Activated T-cell treated with anti-CD3 and anti-CD28 coated beads, Interleukin-2, amount 50 U/mL, for 24 hours (primary cell): Measurements from ENCODE around the gene USB1.

Experiments
- DNase-seq: peaks from one replicate; pipeline ENCODE4 v3.0.0-alpha.2; 2020
- H3K27ac Mint-ChIP-seq: 2 replicates; pipeline ENCODE4 v1.8.0; 2020; ENCODE audit warnings: mild to moderate bottlenecking, mixed read lengths
- H3K27me3 Mint-ChIP-seq: 2 replicates; pipeline ENCODE4 v1.8.0; 2020; ENCODE audit warnings: mixed read lengths
- H3K36me3 Mint-ChIP-seq: 2 replicates; pipeline ENCODE4 v1.8.0; 2020; ENCODE audit warnings: low read depth, mixed read lengths
- H3K4me1 Mint-ChIP-seq: 2 replicates; pipeline ENCODE4 v1.8.0; 2020; ENCODE audit warnings: low read depth, mixed read lengths
- H3K4me3 Mint-ChIP-seq: 2 replicates; pipeline ENCODE4 v1.8.0; 2020; ENCODE audit warnings: mild to moderate bottlenecking, moderate library complexity, mixed read lengths
- H3K9me3 Mint-ChIP-seq: 2 replicates; pipeline ENCODE4 v1.8.0; 2020; ENCODE audit warnings: mixed read lengths

The USB1 gene

DNA sequence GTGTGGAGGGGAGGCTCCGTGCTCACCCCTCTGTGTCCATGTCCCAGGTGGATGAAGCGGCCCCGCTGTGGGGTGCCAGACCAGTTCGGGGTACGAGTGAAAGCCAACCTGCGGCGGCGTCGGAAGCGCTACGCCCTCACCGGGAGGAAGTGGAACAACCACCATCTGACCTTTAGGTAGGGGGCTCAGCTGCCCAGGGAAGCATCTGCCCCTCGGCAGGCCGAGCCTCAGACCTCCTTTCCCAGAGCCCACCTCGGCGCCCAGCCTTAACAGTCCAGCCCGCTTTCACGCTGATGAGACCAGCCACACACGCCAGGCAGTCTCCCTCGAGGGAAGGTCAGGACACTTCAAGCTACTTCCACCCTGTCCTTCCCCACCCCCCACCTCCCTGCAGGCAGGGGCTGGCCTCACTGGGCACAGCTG is 37.0 kb downstream of the USB1 start:
- no peaks in the 10 kb centered on the region for H3K36me3 Mint-ChIP-seq
- no peak overlapping the region for H3K27ac Mint-ChIP-seq
- no peaks in the 10 kb centered on the region for H3K4me1 Mint-ChIP-seq
- no peak overlapping the region for H3K4me3 Mint-ChIP-seq
- H3K27me3 Mint-ChIP-seq: no peaks in the 10 kb centered on the region
- no peak for DNase-seq
- no peaks in the 10 kb centered on the region for H3K9me3 Mint-ChIP-seq

- Mint-ChIP-seq H3K4me3 (no peak overlapping the region), H3K27me3 (no peaks in the 10 kb centered on the region), H3K36me3 (no peaks in the 10 kb centered on the region), H3K4me1 (no peaks in the 10 kb centered on the region), H3K27ac (no peak overlapping the region), H3K9me3 (no peaks in the 10 kb centered on the region)
- no peak for DNase-seq
These were observed 38.8 kb downstream of the USB1 start for GRCh38 chr16:58039829-58040495.

DNA sequence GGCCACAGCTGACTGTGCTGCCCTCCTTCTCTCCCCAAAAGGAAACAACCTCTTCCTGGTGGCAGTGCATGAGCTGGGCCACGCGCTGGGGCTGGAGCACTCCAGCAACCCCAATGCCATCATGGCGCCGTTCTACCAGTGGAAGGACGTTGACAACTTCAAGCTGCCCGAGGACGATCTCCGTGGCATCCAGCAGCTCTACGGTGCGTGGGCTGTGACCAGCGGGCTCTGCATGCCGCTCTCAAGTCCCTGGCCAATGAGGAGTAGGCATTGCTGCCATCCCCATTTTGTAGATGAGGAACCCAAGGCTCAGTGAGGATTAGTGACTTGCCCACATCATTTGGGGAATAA is 39.3 kb downstream of the USB1 start:
- Mint-ChIP-seq H3K27me3 (no peaks in the 10 kb centered on the region), H3K36me3 (no peaks in the 10 kb centered on the region), H3K9me3 (no peaks in the 10 kb centered on the region), H3K4me1 (no peaks in the 10 kb centered on the region), H3K27ac (no peak overlapping the region), H3K4me3 (no peak overlapping the region)
- DNase-seq: no peak

GRCh38 chr16:58040945-58041627 is 39.9 kb downstream of the USB1 start:
- Mint-ChIP-seq H3K27me3 (no peaks in the 10 kb centered on the region), H3K9me3 (no peaks in the 10 kb centered on the region), H3K4me3 (no peak overlapping the region), H3K36me3 (no peaks in the 10 kb centered on the region), H3K4me1 (no peaks in the 10 kb centered on the region), H3K27ac (no peak overlapping the region)
- no peak for DNase-seq

DNA sequence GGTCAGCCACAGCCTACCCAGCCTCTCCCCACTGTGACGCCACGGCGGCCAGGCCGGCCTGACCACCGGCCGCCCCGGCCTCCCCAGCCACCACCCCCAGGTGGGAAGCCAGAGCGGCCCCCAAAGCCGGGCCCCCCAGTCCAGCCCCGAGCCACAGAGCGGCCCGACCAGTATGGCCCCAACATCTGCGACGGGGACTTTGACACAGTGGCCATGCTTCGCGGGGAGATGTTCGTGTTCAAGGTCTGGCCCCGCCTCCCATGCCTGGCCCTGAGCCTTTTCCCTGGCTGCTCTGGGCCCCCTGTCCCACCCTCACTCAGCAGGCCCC is 40.4 kb downstream of the USB1 start:
- no peaks in the 10 kb centered on the region for H3K4me1 Mint-ChIP-seq
- no peaks in the 10 kb centered on the region for H3K27me3 Mint-ChIP-seq
- no peaks in the 10 kb centered on the region for H3K9me3 Mint-ChIP-seq
- no peaks in the 10 kb centered on the region for H3K36me3 Mint-ChIP-seq
- H3K27ac Mint-ChIP-seq: no peak overlapping the region
- H3K4me3 Mint-ChIP-seq: no peak overlapping the region
- DNase-seq: no peak

- no peak overlapping the region for H3K4me3 Mint-ChIP-seq
- H3K36me3 Mint-ChIP-seq: no peaks in the 10 kb centered on the region
- no peak overlapping the region for H3K27ac Mint-ChIP-seq
- no peaks in the 10 kb centered on the region for H3K4me1 Mint-ChIP-seq
- H3K27me3 Mint-ChIP-seq: no peaks in the 10 kb centered on the region
- no peaks in the 10 kb centered on the region for H3K9me3 Mint-ChIP-seq
- no peak for DNase-seq
These were observed 41.0 kb downstream of the USB1 start for GRCh38 chr16:58042001-58042885.

GRCh38 chr16:58042886-58043515 is 41.8 kb downstream of the USB1 start:
- Mint-ChIP-seq H3K36me3 (no peaks in the 10 kb centered on the region), H3K9me3 (no peaks in the 10 kb centered on the region)

DNA sequence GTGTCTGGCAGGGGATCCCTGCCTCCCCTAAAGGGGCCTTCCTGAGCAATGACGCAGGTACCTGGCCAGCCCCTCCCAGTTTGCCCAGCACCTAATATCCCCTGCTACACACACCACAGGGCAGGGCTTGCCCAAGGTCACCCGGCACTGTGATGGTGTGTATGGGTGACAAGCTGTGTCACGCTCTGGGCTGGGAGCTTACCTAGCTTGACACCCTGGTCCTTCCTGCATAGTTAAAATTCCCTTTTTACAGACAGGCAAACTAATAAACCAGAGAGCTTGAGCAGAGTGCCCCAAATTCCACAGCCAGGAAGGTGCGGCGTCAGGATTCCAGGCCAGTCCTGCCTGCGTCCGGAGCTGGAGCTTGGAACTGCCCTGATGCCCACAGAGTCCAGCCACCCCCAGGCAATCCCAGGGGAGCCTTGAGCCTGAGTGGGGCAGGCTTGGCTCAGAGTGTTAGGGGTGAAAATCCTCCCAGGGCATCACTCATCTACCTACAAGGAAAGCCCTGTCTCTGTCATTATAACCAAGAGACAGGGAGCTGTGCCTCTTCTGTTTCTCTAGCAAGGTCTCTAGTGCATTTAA is 42.5 kb downstream of the USB1 start:
- H3K27ac Mint-ChIP-seq: no peak overlapping the region
- no peaks in the 10 kb centered on the region for H3K4me1 Mint-ChIP-seq
- no peak for DNase-seq
- H3K4me3 Mint-ChIP-seq: no peak overlapping the region
- no peaks in the 10 kb centered on the region for H3K9me3 Mint-ChIP-seq
- H3K27me3 Mint-ChIP-seq: no peaks in the 10 kb centered on the region
- H3K36me3 Mint-ChIP-seq: no peaks in the 10 kb centered on the region

More at GRCh38 chr16:58042886-58043515, 41.8 kb downstream of the USB1 start:
- no peak overlapping the region for H3K4me3 Mint-ChIP-seq
- no peak for DNase-seq
- H3K4me1 Mint-ChIP-seq: no peaks in the 10 kb centered on the region
- no peaks in the 10 kb centered on the region for H3K27me3 Mint-ChIP-seq
- no peak overlapping the region for H3K27ac Mint-ChIP-seq

DNA sequence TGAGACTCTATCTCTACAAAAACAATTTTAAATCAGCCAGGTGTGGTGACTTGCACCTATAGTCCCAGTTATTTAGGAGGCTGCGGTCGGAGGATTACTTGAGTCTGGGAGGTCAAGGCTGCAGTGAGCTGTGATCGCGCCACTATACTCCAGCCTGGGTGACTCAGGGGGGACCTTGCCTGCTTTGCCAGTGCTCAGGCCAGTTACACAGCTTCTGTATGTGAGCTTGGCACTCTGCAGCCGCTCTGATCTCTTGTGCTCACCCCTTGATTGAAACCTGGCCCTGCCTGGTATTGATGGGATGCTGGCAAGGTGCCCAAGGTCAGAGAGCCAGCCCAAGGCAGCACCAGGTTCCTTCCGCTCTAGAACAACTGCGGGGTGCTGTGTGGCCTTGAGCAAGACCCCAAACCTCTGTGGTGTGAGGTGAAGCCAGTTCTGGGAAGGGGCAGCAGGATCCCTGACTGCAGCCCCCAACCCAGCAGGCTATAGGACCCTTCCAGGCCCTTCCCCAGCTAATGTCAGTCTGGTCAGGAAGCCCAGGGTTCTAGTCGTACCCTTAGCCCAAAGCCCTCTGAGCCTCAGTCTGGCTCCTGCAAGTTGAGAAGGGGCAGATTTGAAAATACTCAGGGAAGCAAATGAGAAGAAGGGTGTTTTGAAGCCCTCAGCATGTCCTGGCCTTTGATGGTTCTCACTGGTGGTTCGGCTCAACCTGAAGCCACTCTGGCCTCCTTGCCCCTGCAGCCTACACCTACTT is 43.2 kb downstream of the USB1 start:
- H3K36me3 Mint-ChIP-seq: no peaks in the 10 kb centered on the region
- no peak overlapping the region for H3K4me3 Mint-ChIP-seq
- no peak overlapping the region for H3K27ac Mint-ChIP-seq
- H3K27me3 Mint-ChIP-seq: no peaks in the 10 kb centered on the region
- no peaks in the 10 kb centered on the region for H3K9me3 Mint-ChIP-seq
- H3K4me1 Mint-ChIP-seq: no peaks in the 10 kb centered on the region
- DNase-seq: no peak

- Mint-ChIP-seq H3K4me1 (no peaks in the 10 kb centered on the region), H3K36me3 (no peaks in the 10 kb centered on the region), H3K27me3 (no peaks in the 10 kb centered on the region), H3K27ac (no peak overlapping the region), H3K9me3 (no peaks in the 10 kb centered on the region), H3K4me3 (no peak overlapping the region)
- DNase-seq: no peak
These were observed 43.9 kb downstream of the USB1 start for GRCh38 chr16:58045096-58045495.

- Mint-ChIP-seq H3K36me3 (no peaks in the 10 kb centered on the region), H3K4me1 (no peaks in the 10 kb centered on the region), H3K27me3 (no peaks in the 10 kb centered on the region), H3K27ac (no peak overlapping the region), H3K4me3 (no peak overlapping the region), H3K9me3 (no peaks in the 10 kb centered on the region)
- no peak for DNase-seq
These were observed 45.1 kb downstream of the USB1 start for GRCh38 chr16:58046054-58046881.

DNA sequence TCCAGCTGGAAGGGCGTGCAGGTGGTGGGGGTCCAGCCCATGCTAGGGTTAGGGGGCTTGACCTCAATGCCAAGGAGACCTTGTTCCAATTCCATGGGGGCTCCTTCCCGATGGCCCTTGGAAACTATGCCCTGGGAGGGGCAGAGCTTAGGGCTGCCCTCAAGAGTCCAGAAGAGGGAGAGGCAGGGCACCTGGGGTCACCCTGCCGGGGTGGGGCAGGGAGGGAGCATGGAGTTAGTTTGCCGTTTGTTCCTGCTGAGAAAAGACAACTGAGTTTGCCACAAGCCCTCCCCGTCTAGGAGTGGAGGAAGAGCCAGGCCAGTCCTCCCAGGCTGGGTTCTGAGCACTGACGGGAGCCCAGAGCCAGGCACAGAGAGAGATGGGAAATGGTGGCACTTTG is 45.7 kb downstream of the USB1 start:
- no peak overlapping the region for H3K4me3 Mint-ChIP-seq
- no peaks in the 10 kb centered on the region for H3K4me1 Mint-ChIP-seq
- H3K36me3 Mint-ChIP-seq: no peaks in the 10 kb centered on the region
- no peaks in the 10 kb centered on the region for H3K27me3 Mint-ChIP-seq
- DNase-seq: no peak
- no peaks in the 10 kb centered on the region for H3K9me3 Mint-ChIP-seq
- H3K27ac Mint-ChIP-seq: no peak overlapping the region

- no peaks in the 10 kb centered on the region for H3K9me3 Mint-ChIP-seq
These were observed 46.5 kb downstream of the USB1 start for GRCh38 chr16:58047557-58048348.

More at GRCh38 chr16:58047557-58048348, 46.5 kb downstream of the USB1 start:
- Mint-ChIP-seq H3K4me1 (no peaks in the 10 kb centered on the region), H3K27ac (no peak overlapping the region), H3K27me3 (peaks cover 2% of the 10 kb centered on the region), H3K36me3 (no peaks in the 10 kb centered on the region), H3K4me3 (no peak overlapping the region)
- no peak for DNase-seq
